Subcutaneous adipose tissue (tissue), 4 donors: Measurements from ENCODE around the gene EPHA2. TPM values are rescaled to one million over a fixed set of nuclear protein-coding genes. Genes with fewer than 3 reads are reported as not detected.

Experiments
- total RNA-seq, 4 donors: library from RNA; depleted of rRNA; stranded (reverse); fragments of >200 nt; gene quantifications; one replicate each; pipeline ENCODE4 v1.1.0, GENCODE V29; 2016
- TF ChIP-seq, protein P1 (sequence below): fragments of 450-650 bp; IDR thresholded peaks from one replicate; pipeline ENCODE4 v1.5.1; 2016; ENCODE audit warnings: low read depth, mild to moderate bottlenecking, control low read depth, antibody characterized with exemption, moderate library complexity

EPHA2 gene
- total RNA-seq, 4 donors from 2014 or later, result 3.6 to 20.3 (median 7.3) TPM

GRCh38 chr1:16094453-16095158, 61.3 kb downstream of the EPHA2 start:
- TF ChIP-seq, protein P1, sequence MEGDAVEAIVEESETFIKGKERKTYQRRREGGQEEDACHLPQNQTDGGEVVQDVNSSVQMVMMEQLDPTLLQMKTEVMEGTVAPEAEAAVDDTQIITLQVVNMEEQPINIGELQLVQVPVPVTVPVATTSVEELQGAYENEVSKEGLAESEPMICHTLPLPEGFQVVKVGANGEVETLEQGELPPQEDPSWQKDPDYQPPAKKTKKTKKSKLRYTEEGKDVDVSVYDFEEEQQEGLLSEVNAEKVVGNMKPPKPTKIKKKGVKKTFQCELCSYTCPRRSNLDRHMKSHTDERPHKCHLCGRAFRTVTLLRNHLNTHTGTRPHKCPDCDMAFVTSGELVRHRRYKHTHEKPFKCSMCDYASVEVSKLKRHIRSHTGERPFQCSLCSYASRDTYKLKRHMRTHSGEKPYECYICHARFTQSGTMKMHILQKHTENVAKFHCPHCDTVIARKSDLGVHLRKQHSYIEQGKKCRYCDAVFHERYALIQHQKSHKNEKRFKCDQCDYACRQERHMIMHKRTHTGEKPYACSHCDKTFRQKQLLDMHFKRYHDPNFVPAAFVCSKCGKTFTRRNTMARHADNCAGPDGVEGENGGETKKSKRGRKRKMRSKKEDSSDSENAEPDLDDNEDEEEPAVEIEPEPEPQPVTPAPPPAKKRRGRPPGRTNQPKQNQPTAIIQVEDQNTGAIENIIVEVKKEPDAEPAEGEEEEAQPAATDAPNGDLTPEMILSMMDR, result no peak

- TF ChIP-seq, protein P1, result no peak
These were observed 62.3 kb downstream of the EPHA2 start for GRCh38 chr1:16093611-16094010.

- TF ChIP-seq, protein P1, result no peak
These were observed 62.9 kb downstream of the EPHA2 start for GRCh38 chr1:16092923-16093511.

GRCh38 chr1:16092097-16092922, 63.6 kb downstream of the EPHA2 start:
- TF ChIP-seq, protein P1, result no peak

DNA sequence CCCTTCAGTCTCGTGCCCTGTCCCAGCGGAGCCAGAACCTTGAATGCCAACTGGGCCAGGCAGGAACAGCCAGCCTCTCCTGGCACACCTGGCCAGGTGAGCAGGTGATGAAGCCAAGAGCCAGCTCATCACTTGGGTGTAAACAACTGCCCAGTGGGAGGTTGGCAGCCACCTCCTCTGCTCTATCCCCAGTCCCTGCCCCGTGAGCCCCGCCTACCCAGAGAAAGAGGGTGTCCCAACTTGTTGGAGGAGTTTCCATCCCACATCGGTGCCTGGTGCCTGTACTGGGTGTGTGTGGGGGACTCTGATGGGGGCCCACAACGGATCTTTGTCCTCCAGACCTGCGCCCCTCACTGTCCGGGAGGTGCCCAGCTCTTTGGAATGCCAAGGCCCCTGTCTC, 64.6 kb downstream of the EPHA2 start:
- TF ChIP-seq, protein P1, result no peak

DNA sequence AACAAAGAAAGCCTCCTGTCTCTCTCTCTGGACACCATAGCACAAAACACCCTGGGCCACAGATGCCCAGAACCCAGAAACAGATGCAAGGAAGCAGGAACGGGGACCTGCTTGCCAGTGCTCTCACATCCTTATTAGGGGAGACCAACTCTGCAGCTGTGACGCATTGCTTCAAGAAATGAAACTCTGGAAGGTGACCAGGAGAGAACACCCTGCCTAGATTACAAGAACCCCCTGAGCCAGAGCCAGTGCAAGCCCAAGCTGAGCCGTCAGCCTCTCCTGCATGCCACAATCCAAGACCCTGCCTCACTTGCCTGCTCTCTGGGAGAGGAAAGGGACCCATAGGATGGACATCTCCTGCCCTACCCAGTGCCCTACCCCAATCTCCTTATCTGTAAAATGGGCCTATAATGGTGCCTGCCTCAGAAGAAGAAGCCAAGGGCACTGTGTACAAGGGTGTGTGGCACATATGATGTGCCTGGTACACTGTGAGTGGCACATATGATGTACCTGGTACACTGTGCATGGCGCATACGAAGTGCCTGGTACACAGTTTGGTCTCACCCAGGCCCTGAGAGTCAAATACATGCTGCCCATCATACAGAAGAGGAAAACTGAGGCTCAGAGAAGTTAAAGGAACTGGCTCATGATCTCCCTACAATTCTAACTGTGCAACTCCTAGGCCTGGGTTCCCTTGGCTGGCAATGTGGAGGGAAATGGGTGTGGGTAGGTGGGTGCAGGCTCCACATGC, 65.6 kb downstream of the EPHA2 start:
- TF ChIP-seq, protein P1, result no peak
